Vagina (tissue), 2 donors: ENCODE data around the gene XKR8.

Source experiments
- POLR2AphosphoS5 ChIP-seq, 2 donors: sonication (generic); formaldehyde crosslinking; IDR thresholded peaks; one replicate each; pipeline ENCODE4 v1.9.0; 2017; ENCODE audit warnings: antibody characterized with exemption in 2 of 2, mild to moderate bottlenecking in 2 of 2, low read depth in 1 of 2; ENCODE audit not compliant: insufficient read depth in 1 of 2
- TF ChIP-seq, protein P1 (sequence below), 3 experiments: fragments of 450-650 bp in 2 of 3; fragments of 200-600 bp in 1 of 3; sonication (generic) in 1 of 3; IDR thresholded peaks; one replicate each; pipeline ENCODE4 v1.5.1; 2017 to 2019; ENCODE audit warnings: antibody characterized with exemption in 3 of 3, mild to moderate bottlenecking in 2 of 3, moderate library complexity in 2 of 3

DNA sequence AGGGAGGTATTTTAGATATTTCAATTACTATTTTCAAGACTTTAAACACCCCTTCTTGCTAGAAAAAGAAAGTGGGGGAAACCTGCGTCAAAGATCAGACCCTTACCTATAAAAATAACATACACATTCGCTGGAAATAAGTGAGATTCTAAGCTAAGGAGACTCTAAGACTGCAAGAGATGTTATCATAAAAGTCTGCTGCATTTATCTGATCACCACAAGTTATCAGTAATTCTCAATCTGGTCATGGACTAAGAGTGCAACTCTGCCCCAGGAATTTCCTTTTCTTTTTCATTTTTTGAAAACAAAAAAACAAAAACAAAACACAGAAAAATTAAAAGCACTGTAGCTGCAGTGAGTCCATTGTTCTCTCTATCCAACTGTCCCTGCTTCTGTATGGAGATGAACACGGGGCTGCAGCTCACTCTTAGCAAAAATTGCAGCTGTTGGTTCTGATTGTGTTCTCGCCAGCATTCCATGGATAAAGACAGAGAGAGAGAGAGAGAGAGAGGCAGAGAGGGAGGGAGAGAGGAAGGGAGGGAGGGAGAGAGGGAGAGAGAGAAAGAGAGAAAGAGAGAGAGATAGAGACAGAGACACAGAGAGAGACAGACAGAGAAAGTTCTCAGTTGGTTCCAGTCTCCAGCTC, 14.1 kb downstream of the XKR8 start:
- TF ChIP-seq, protein P1, sequence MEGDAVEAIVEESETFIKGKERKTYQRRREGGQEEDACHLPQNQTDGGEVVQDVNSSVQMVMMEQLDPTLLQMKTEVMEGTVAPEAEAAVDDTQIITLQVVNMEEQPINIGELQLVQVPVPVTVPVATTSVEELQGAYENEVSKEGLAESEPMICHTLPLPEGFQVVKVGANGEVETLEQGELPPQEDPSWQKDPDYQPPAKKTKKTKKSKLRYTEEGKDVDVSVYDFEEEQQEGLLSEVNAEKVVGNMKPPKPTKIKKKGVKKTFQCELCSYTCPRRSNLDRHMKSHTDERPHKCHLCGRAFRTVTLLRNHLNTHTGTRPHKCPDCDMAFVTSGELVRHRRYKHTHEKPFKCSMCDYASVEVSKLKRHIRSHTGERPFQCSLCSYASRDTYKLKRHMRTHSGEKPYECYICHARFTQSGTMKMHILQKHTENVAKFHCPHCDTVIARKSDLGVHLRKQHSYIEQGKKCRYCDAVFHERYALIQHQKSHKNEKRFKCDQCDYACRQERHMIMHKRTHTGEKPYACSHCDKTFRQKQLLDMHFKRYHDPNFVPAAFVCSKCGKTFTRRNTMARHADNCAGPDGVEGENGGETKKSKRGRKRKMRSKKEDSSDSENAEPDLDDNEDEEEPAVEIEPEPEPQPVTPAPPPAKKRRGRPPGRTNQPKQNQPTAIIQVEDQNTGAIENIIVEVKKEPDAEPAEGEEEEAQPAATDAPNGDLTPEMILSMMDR (IDR thresholded peaks at IDR 0.05): no peak
- no peak for TF ChIP-seq POLR2AphosphoS5 (IDR thresholded peaks at IDR 0.05; ENCODE audit: insufficient read depth in 1 of 2, low read depth in 1 of 2)
